NCI-H146 treated with DMSO at 0.1 percent for 48 hours (cell line): Measurements from ENCODE around the gene CCT3.
"Not testable (repeated sequence)": the region's sequence is repeated elsewhere in the genome, so short reads cannot be mapped to it uniquely, and the experiment has no call there.

Experiments used
- DNase-seq: peaks from one replicate; lab custom pipeline; 2025; ENCODE audit not compliant: unreplicated experiment; lab: John Stamatoyannopoulos, UW

CCT3 gene

GRCh38 chr1:156338180-156338976 is at the start of gene CCT3, which contains the start of gene TSACC:
Gene CCT3 (minus strand): TSS chr1:156338292. CDS start chr1:156338184, 108 bp downstream.
Gene TSACC (plus strand): TSS chr1:156338526. CDS start chr1:156339758, 1,232 bp downstream.
- peak; percentile 98 for DNase-seq

GRCh38 chr1:156387870-156388173 is 49.7 kb upstream of the CCT3 start:
- no peak for DNase-seq

- DNase-seq = no peak
Measured at GRCh38 chr1:156386949-156387869, 49.1 kb upstream of the CCT3 start.

- no peak for DNase-seq
Measured at GRCh38 chr1:156386134-156386901, 48.2 kb upstream of the CCT3 start.

- peak; percentile 41 for DNase-seq
Measured at GRCh38 chr1:156385534-156386031, 47.5 kb upstream of the CCT3 start.

- DNase-seq = no peak
Measured at GRCh38 chr1:156384658-156385057, 46.6 kb upstream of the CCT3 start.

- no peak for DNase-seq
Measured at GRCh38 chr1:156384007-156384406, 45.9 kb upstream of the CCT3 start.

GRCh38 chr1:156383023-156383422 is 44.9 kb upstream of the CCT3 start:
- peak; percentile 36 for DNase-seq

- DNase-seq = no peak
Measured at GRCh38 chr1:156382561-156382960, 44.5 kb upstream of the CCT3 start.

- DNase-seq = no peak
Measured at GRCh38 chr1:156379420-156380165, 41.5 kb upstream of the CCT3 start.

GRCh38 chr1:156378557-156378956 is 40.5 kb upstream of the CCT3 start:
- no peak for DNase-seq

GRCh38 chr1:156376958-156377919 is 39.1 kb upstream of the CCT3 start:
- DNase-seq = no peak

- no peak for DNase-seq
Measured at GRCh38 chr1:156376146-156376545, 38.1 kb upstream of the CCT3 start.

GRCh38 chr1:156373546-156373945 is 35.5 kb upstream of the CCT3 start:
- no peak for DNase-seq

- DNase-seq = no peak
Measured at GRCh38 chr1:156372876-156373275, 34.8 kb upstream of the CCT3 start.

GRCh38 chr1:156372265-156372586 is 34.1 kb upstream of the CCT3 start:
- DNase-seq = no peak

GRCh38 chr1:156371553-156372264 is 33.6 kb upstream of the CCT3 start:
- DNase-seq = no peak

- not testable (repeated sequence) for DNase-seq
Measured at GRCh38 chr1:156369685-156370286, 31.7 kb upstream of the CCT3 start.
